Measurements from ENCODE around the gene ASB7.
"Not testable (repeated sequence)": the region's sequence is repeated elsewhere in the genome, so short reads cannot be mapped to it uniquely, and the experiment has no call there.

The ASB7 gene

GRCh38 chr15:100602064-100602822, at the start of gene ASB7, which contains the start of gene LINS1:
Gene ASB7 (plus strand): TSS chr15:100602589. CDS start chr15:100612217, 9,628 bp downstream.
Gene LINS1 (minus strand): TSS chr15:100602184. CDS start chr15:100580842, 21,342 bp downstream.
- DNase-seq (ENCODE audit: low spot score), result peak; percentile 100

- no peak for DNase-seq (ENCODE audit: low spot score)
Measured at GRCh38 chr15:100553468-100553867, 48.9 kb upstream of the ASB7 start.

GRCh38 chr15:100558771-100559254, 43.6 kb upstream of the ASB7 start:
- no peak for DNase-seq (ENCODE audit: low spot score)

GRCh38 chr15:100559330-100559729, 43.1 kb upstream of the ASB7 start:
- no peak for DNase-seq (ENCODE audit: low spot score)

- no peak for DNase-seq (ENCODE audit: low spot score)
Measured at GRCh38 chr15:100560323-100560722, 42.1 kb upstream of the ASB7 start.

- DNase-seq (ENCODE audit: low spot score), result no peak
Measured at GRCh38 chr15:100565591-100565990, 36.8 kb upstream of the ASB7 start.

- no peak for DNase-seq (ENCODE audit: low spot score)
Measured at GRCh38 chr15:100566850-100567628, 35.4 kb upstream of the ASB7 start.

GRCh38 chr15:100569391-100569790, 33.0 kb upstream of the ASB7 start:
- DNase-seq (ENCODE audit: low spot score), result no peak

GRCh38 chr15:100570275-100570674, 32.1 kb upstream of the ASB7 start:
- no peak for DNase-seq (ENCODE audit: low spot score)

- DNase-seq (ENCODE audit: low spot score), result no peak
Measured at GRCh38 chr15:100570735-100571313, 31.6 kb upstream of the ASB7 start.

GRCh38 chr15:100571592-100572167, 30.7 kb upstream of the ASB7 start:
- no peak for DNase-seq (ENCODE audit: low spot score)

- DNase-seq (ENCODE audit: low spot score), result no peak
Measured at GRCh38 chr15:100572362-100572983, 29.9 kb upstream of the ASB7 start.

GRCh38 chr15:100573526-100573925, 28.9 kb upstream of the ASB7 start:
- DNase-seq (ENCODE audit: low spot score), result no peak

GRCh38 chr15:100580414-100580813, 22.0 kb upstream of the ASB7 start:
- DNase-seq (ENCODE audit: low spot score), result no peak

- DNase-seq (ENCODE audit: low spot score), result no peak
Measured at GRCh38 chr15:100588638-100589242, 13.6 kb upstream of the ASB7 start.

- not testable (repeated sequence) for DNase-seq (ENCODE audit: low spot score)
Measured at GRCh38 chr15:100591163-100591562, 11.2 kb upstream of the ASB7 start.

- DNase-seq (ENCODE audit: low spot score), result no peak
Measured at GRCh38 chr15:100591835-100592234, 10.6 kb upstream of the ASB7 start.

- DNase-seq (ENCODE audit: low spot score), result no peak
Measured at GRCh38 chr15:100592898-100593297, 9.5 kb upstream of the ASB7 start.

GRCh38 chr15:100593431-100593830, 9.0 kb upstream of the ASB7 start:
- DNase-seq (ENCODE audit: low spot score), result no peak

GRCh38 chr15:100595964-100596363, 6.4 kb upstream of the ASB7 start:
- DNase-seq (ENCODE audit: low spot score), result no peak

- DNase-seq (ENCODE audit: low spot score), result peak; percentile 57
Measured at GRCh38 chr15:100596792-100597191, 5.6 kb upstream of the ASB7 start.

Data from hematopoietic multipotent progenitor cell treated with erythropoietin and hydrocortisone succinate and interleukin-3 and kit ligand, for 17 days (in vitro differentiated cells).